ENCODE results near the gene ZFX.

ZFX gene

DNA sequence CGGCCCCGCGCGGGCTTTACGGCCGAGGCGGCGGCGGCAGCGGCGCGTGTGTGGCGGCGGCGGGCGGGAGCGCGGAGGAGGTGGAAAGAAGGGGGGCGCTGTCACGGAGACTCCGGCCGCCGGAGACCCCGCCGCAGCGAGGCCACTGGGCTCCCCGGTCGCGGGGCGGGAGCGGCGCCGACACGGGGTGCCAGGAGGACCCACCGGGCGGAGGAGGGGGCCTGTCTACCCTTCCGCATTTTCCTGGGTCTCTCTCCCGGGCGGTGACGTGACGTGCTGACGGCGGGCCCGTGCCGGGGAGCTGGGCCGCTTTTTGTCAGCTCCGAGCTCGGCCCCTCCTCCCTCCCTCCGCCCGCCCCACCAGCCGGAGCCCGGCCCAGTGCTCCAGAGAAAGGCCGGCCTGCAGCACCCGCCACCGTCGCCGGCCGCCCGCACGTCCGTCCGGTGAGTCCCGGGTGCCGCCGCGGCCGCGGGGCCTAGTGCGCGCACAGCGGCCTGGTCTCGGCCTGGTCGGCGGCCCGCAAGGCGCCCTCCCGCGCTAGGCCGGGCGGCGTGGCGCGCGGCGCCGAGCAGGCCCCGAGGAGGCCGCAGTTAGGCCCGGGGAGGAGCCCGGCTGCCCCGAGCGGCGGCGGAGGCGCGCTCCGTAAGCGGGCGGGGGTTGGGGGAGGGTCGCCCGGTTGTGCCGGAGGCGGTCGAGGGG, at the start of gene ZFX:
ZFX (plus strand) TSS at position 379 of the 700 bp plus-strand sequence. CDS start 23,014 bp downstream, outside the sequence.
- H3K4me1 ChIP-seq (ENCODE audit: insufficient read depth, low read length) = peaks cover 68% of the 10 kb centered on the region
- H3K36me3 ChIP-seq (ENCODE audit: insufficient read depth, low read length) = peaks cover 26% of the 10 kb centered on the region
- ATAC-seq (ENCODE audit: insufficient read depth, low read depth) = peak; percentile 55

GRCh38 chrX:24100713-24101112, 48.8 kb upstream of the ZFX start:
- Histone ChIP-seq H3K4me3 (ENCODE audit: low read depth in 1 of 2, low read length in 2 of 2) (no peak overlapping the region), H3K27me3 (ENCODE audit: insufficient read depth, low read length, poor library complexity) (no peaks in the 10 kb centered on the region), H3K79me2 (ENCODE audit: insufficient read depth, low read length) (no peaks in the 10 kb centered on the region), H3K9me3 (ENCODE audit: insufficient read depth, low read length, severe bottlenecking) (no peaks in the 10 kb centered on the region), H3K4me2 (ENCODE audit: insufficient read depth, low read length) (no peak overlapping the region), H4K20me1 (ENCODE audit: insufficient read depth, low read length) (no peaks in the 10 kb centered on the region), H3K4me1 (ENCODE audit: insufficient read depth, low read length) (peaks cover 5% of the 10 kb centered on the region; the same call in 1 of the 2 replicates), H3K36me3 (ENCODE audit: insufficient read depth, low read length) (no peaks in the 10 kb centered on the region), H2AFZ (ENCODE audit: low read depth, low read length) (no peak overlapping the region), H3K9ac (ENCODE audit: low read depth, low read length) (no peak overlapping the region), H3K27ac (ENCODE audit: low read length) (no peak overlapping the region)
- DNase-seq = no peak
- TF ChIP-seq, protein P1, sequence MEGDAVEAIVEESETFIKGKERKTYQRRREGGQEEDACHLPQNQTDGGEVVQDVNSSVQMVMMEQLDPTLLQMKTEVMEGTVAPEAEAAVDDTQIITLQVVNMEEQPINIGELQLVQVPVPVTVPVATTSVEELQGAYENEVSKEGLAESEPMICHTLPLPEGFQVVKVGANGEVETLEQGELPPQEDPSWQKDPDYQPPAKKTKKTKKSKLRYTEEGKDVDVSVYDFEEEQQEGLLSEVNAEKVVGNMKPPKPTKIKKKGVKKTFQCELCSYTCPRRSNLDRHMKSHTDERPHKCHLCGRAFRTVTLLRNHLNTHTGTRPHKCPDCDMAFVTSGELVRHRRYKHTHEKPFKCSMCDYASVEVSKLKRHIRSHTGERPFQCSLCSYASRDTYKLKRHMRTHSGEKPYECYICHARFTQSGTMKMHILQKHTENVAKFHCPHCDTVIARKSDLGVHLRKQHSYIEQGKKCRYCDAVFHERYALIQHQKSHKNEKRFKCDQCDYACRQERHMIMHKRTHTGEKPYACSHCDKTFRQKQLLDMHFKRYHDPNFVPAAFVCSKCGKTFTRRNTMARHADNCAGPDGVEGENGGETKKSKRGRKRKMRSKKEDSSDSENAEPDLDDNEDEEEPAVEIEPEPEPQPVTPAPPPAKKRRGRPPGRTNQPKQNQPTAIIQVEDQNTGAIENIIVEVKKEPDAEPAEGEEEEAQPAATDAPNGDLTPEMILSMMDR (IDR thresholded peaks at IDR 0.05; ENCODE audit: borderline replicate concordance, extremely low read depth, low read length, poor library complexity, severe bottlenecking) = no peak
- no peak for TF ChIP-seq EZH2 (IDR thresholded peaks at IDR 0.05; ENCODE audit: borderline replicate concordance, low read depth, low read length, severe bottlenecking)
- peak; percentile 61; the same call in 2 of the 3 replicates for ATAC-seq (ENCODE audit: insufficient read depth, low read depth)

More for the DNA sequence above, at the start of gene ZFX:
- Histone ChIP-seq H3K27ac (ENCODE audit: low read length) (peak within 1 kb of the TSS; percentile 96), H4K20me1 (ENCODE audit: insufficient read depth, low read length) (peaks cover 29% of the 10 kb centered on the region; the same call in 1 of the 2 replicates), H3K4me3 (ENCODE audit: low read depth in 1 of 2, low read length in 2 of 2) (peak within 1 kb of the TSS; percentile 85 to 87), H3K4me2 (ENCODE audit: insufficient read depth, low read length) (peak within 1 kb of the TSS; percentile 86), H3K27me3 (ENCODE audit: insufficient read depth, low read length, poor library complexity) (no peaks in the 10 kb centered on the region), H3K79me2 (ENCODE audit: insufficient read depth, low read length) (peaks cover 59% of the 10 kb centered on the region), H2AFZ (ENCODE audit: low read depth, low read length) (peak within 1 kb of the TSS; percentile 72), H3K9me3 (ENCODE audit: insufficient read depth, low read length, severe bottlenecking) (no peaks in the 10 kb centered on the region), H3K9ac (ENCODE audit: low read depth, low read length) (peak within 1 kb of the TSS; percentile 87)
- TF ChIP-seq EZH2 (IDR thresholded peaks at IDR 0.05; ENCODE audit: borderline replicate concordance, low read depth, low read length, severe bottlenecking) = no peak
- TF ChIP-seq, protein P1 (IDR thresholded peaks at IDR 0.05; ENCODE audit: borderline replicate concordance, extremely low read depth, low read length, poor library complexity, severe bottlenecking) = no peak
- peak; percentile 71 for DNase-seq

DNA sequence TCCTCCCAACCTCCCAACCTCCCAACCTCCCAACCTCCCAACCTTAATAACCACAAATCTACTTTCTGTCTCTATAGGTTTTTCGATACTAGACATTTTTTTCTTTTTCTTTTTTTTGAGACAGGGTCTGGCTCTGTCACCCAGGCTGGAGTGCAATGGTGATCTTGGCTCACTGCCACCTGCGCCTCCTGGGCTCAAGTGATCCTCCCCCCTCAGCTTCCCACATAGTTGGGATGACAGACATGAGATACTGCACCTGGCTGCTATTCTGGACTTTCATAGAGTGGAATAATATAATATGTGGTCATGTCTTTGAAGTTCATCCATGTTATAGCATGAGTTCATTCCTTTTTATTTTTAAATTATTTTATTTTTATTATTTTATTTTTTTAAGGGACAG, 39.5 kb upstream of the ZFX start:
- no peak for DNase-seq
- no peaks in the 10 kb centered on the region for H4K20me1 ChIP-seq (ENCODE audit: insufficient read depth, low read length)

More for the DNA sequence above, 39.5 kb upstream of the ZFX start:
- Histone ChIP-seq H3K9me3 (ENCODE audit: insufficient read depth, low read length, severe bottlenecking) (no peaks in the 10 kb centered on the region), H3K27me3 (ENCODE audit: insufficient read depth, low read length, poor library complexity) (no peaks in the 10 kb centered on the region), H3K36me3 (ENCODE audit: insufficient read depth, low read length) (no peaks in the 10 kb centered on the region), H3K79me2 (ENCODE audit: insufficient read depth, low read length) (no peaks in the 10 kb centered on the region), H3K4me1 (ENCODE audit: insufficient read depth, low read length) (no peaks in the 10 kb centered on the region), H2AFZ (ENCODE audit: low read depth, low read length) (no peak overlapping the region), H3K9ac (ENCODE audit: low read depth, low read length) (no peak overlapping the region), H3K4me3 (ENCODE audit: low read depth in 1 of 2, low read length in 2 of 2) (no peak overlapping the region), H3K27ac (ENCODE audit: low read length) (no peak overlapping the region), H3K4me2 (ENCODE audit: insufficient read depth, low read length) (no peak overlapping the region)
- ATAC-seq (ENCODE audit: insufficient read depth, low read depth) = no peak
- no peak for TF ChIP-seq EZH2 (IDR thresholded peaks at IDR 0.05; ENCODE audit: borderline replicate concordance, low read depth, low read length, severe bottlenecking)
- TF ChIP-seq, protein P1 (IDR thresholded peaks at IDR 0.05; ENCODE audit: borderline replicate concordance, extremely low read depth, low read length, poor library complexity, severe bottlenecking) = no peak
